MM.1S (cell line): Measurements from ENCODE around the gene SLC5A9.

Experiments used
- DNase-seq: peaks from one replicate; pipeline ENCODE4 v3.0.0-alpha.2; 2015
- H2AFZ ChIP-seq: fragments of 300-600 bp; sonication (generic); 2 replicates; pipeline ENCODE4 v1.6.0; 2016; ENCODE audit warnings: antibody characterized with exemption, low read length
- H3F3A ChIP-seq: fragments of 300-600 bp; sonication (generic); 2 replicates; pipeline ENCODE4 v1.6.1; 2016; ENCODE audit warnings: mild to moderate bottlenecking, antibody characterized with exemption, low read length, moderate library complexity, mixed read lengths; ENCODE audit not compliant: insufficient read depth
- H3K27ac ChIP-seq: fragments of 300-600 bp; sonication (generic); 2 replicates; pipeline ENCODE4 v1.5.1; 2016; ENCODE audit warnings: mild to moderate bottlenecking, low read length
- H3K27me3 ChIP-seq: fragments of 300-600 bp; sonication (generic); replicated peaks from 2 replicates; pipeline ENCODE4 v1.6.0; 2016; ENCODE audit warnings: low read length; ENCODE audit not compliant: insufficient read depth
- H3K36me3 ChIP-seq: fragments of 300-600 bp; sonication (generic); replicated peaks from 2 replicates; pipeline ENCODE4 v1.6.1; 2016; ENCODE audit warnings: mild to moderate bottlenecking, low read length, mixed read lengths; ENCODE audit not compliant: insufficient read depth
- H3K4me1 ChIP-seq: fragments of 300-600 bp; sonication (generic); 2 replicates; pipeline ENCODE4 v1.6.1; 2016; ENCODE audit warnings: low read length, mixed read lengths
- H3K4me2 ChIP-seq: fragments of 300-600 bp; sonication (generic); 2 replicates; pipeline ENCODE4 v1.6.0; 2016; ENCODE audit warnings: low read depth, low read length
- H3K4me3 ChIP-seq: fragments of 300-600 bp; sonication (generic); 2 replicates; pipeline ENCODE4 v1.5.1; 2016; ENCODE audit warnings: low read length, mixed read lengths
- H3K79me2 ChIP-seq: fragments of 300-600 bp; sonication (generic); 2 replicates; pipeline ENCODE4 v1.6.1; 2016; ENCODE audit warnings: mixed run types, low read length, mixed read lengths
- H3K9ac ChIP-seq: fragments of 300-600 bp; sonication (generic); 2 replicates; pipeline ENCODE4 v1.6.1; 2016; ENCODE audit warnings: low read length, mixed read lengths
- H3K9me2 ChIP-seq: fragments of 300-600 bp; sonication (generic); replicated peaks from 2 replicates; pipeline ENCODE4 v1.6.1; 2016; ENCODE audit warnings: mild to moderate bottlenecking, low read length, mixed read lengths; ENCODE audit not compliant: insufficient read depth
- H3K9me3 ChIP-seq: fragments of 300-600 bp; sonication (generic); replicated peaks from 2 replicates; pipeline ENCODE4 v1.6.1; 2016; ENCODE audit warnings: mild to moderate bottlenecking, low read length, mixed read lengths; ENCODE audit not compliant: insufficient read depth
- H4K20me1 ChIP-seq: fragments of 300-600 bp; sonication (generic); 2 replicates; pipeline ENCODE4 v1.6.1; 2016; ENCODE audit warnings: mild to moderate bottlenecking, low read length, moderate library complexity, mixed read lengths; ENCODE audit not compliant: insufficient read depth
- EZH2 ChIP-seq: fragments of 300-600 bp; sonication (generic); optimal IDR thresholded peaks from 2 replicates; pipeline ENCODE3; 2017; ENCODE audit warnings: low read depth, mild to moderate bottlenecking, antibody characterized with exemption, low read length, mixed read lengths
- EZH2phosphoT487 ChIP-seq: fragments of 300-600 bp; sonication (generic); IDR thresholded peaks from 2 replicates; pipeline ENCODE4 v1.6.1; 2018; ENCODE audit warnings: antibody characterized with exemption, low read length
- TF ChIP-seq, protein P1 (sequence below): fragments of 300-600 bp; sonication (generic); IDR thresholded peaks from 2 replicates; pipeline ENCODE4 v1.5.1; 2016; ENCODE audit warnings: antibody characterized with exemption, low read length, mixed read lengths

SLC5A9 gene

DNA sequence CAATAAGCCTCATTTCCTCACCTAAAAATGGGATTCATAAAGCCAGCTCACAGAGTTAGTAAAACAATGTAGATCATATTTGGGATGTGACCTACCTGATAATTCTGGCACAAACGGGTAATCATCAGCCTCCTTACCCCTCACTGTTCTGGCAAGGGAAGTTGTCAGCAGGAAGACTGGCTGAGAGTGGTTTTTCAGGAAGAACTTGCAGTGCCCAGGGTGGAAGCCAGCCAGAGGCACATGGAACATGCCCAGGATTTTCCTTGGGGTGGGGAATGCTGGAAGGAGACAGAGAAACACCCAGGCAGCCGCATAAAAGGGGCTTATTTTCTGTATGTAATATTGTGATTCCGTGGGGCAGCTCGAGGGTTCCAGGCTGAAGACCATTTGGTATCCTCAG is 7.7 kb upstream of the SLC5A9 start:
- no peaks in the 10 kb centered on the region for H4K20me1 ChIP-seq
- TF ChIP-seq EZH2phosphoT487 (no peak), EZH2 (no peak)
- TF ChIP-seq, protein P1, sequence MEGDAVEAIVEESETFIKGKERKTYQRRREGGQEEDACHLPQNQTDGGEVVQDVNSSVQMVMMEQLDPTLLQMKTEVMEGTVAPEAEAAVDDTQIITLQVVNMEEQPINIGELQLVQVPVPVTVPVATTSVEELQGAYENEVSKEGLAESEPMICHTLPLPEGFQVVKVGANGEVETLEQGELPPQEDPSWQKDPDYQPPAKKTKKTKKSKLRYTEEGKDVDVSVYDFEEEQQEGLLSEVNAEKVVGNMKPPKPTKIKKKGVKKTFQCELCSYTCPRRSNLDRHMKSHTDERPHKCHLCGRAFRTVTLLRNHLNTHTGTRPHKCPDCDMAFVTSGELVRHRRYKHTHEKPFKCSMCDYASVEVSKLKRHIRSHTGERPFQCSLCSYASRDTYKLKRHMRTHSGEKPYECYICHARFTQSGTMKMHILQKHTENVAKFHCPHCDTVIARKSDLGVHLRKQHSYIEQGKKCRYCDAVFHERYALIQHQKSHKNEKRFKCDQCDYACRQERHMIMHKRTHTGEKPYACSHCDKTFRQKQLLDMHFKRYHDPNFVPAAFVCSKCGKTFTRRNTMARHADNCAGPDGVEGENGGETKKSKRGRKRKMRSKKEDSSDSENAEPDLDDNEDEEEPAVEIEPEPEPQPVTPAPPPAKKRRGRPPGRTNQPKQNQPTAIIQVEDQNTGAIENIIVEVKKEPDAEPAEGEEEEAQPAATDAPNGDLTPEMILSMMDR: no peak
- no peaks in the 10 kb centered on the region for H3F3A ChIP-seq
- no peaks in the 10 kb centered on the region for H3K9me3 ChIP-seq
- no peaks in the 10 kb centered on the region for H3K36me3 ChIP-seq
- no peaks in the 10 kb centered on the region for H3K27me3 ChIP-seq
- DNase-seq: no peak
- H3K9ac ChIP-seq: no peak overlapping the region
- H3K9me2 ChIP-seq: no peaks in the 10 kb centered on the region
- no peaks in the 10 kb centered on the region for H3K79me2 ChIP-seq
- no peak overlapping the region for H2AFZ ChIP-seq
- H3K27ac ChIP-seq: no peak overlapping the region
- no peaks in the 10 kb centered on the region for H3K4me1 ChIP-seq
- no peak overlapping the region for H3K4me2 ChIP-seq
- H3K4me3 ChIP-seq: no peak overlapping the region

DNA sequence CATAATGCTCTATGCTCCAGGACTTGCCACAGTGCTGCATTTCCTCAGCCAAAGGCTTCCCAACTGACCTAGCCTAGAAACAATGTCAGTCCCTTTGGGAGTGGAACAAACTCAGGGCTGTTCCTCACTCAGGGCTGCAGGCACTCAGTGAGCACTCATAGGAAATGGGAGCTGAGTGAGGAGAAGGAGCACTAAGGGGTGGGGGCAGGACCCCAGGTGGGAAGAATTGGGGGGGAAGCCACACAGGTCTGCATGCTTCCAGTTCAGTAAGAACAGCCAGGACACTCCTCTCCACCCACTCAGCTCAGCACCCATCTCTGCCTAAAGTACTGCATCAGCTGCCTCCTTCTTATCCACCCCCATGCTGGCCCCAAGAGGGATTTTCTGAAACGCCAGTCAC is 7.3 kb upstream of the SLC5A9 start:
- Histone ChIP-seq H2AFZ (no peak overlapping the region), H3F3A (no peaks in the 10 kb centered on the region), H3K4me1 (no peaks in the 10 kb centered on the region), H3K27ac (no peak overlapping the region), H3K9ac (no peak overlapping the region), H3K9me2 (no peaks in the 10 kb centered on the region), H3K36me3 (no peaks in the 10 kb centered on the region), H3K4me3 (no peak overlapping the region), H3K9me3 (no peaks in the 10 kb centered on the region), H4K20me1 (no peaks in the 10 kb centered on the region), H3K4me2 (no peak overlapping the region), H3K79me2 (no peaks in the 10 kb centered on the region), H3K27me3 (no peaks in the 10 kb centered on the region)
- DNase-seq: no peak
- TF ChIP-seq EZH2 (no peak), EZH2phosphoT487 (no peak)
- TF ChIP-seq, protein P1: no peak

DNA sequence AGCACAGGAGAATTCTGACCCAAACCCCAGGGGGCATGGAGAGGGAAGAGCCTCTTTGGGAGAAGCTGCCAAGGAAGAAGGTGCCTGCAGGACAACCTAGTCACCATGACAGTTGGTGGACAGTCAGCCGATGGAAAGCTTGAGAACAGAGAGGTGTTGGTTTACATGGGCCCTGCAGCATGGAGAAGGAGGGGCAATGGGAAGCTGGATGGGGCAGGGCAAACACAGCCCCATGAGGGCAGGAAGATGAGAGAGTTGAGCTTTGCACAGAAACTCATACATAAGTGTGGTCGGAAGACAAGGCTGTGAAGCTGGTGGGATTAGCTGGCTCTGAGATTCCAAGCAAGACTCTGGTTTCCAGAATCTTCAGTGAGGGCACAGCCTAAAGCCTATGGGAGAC is 6.6 kb upstream of the SLC5A9 start:
- TF ChIP-seq, protein P1: no peak
- Histone ChIP-seq H3K4me1 (no peaks in the 10 kb centered on the region), H3K79me2 (no peaks in the 10 kb centered on the region), H3K9me3 (no peaks in the 10 kb centered on the region), H3K36me3 (no peaks in the 10 kb centered on the region), H3F3A (no peaks in the 10 kb centered on the region), H3K4me3 (no peak overlapping the region), H3K9me2 (no peaks in the 10 kb centered on the region), H4K20me1 (no peaks in the 10 kb centered on the region), H3K9ac (no peak overlapping the region), H3K27ac (no peak overlapping the region), H2AFZ (no peak overlapping the region), H3K27me3 (no peaks in the 10 kb centered on the region), H3K4me2 (no peak overlapping the region)
- no peak for DNase-seq

DNA sequence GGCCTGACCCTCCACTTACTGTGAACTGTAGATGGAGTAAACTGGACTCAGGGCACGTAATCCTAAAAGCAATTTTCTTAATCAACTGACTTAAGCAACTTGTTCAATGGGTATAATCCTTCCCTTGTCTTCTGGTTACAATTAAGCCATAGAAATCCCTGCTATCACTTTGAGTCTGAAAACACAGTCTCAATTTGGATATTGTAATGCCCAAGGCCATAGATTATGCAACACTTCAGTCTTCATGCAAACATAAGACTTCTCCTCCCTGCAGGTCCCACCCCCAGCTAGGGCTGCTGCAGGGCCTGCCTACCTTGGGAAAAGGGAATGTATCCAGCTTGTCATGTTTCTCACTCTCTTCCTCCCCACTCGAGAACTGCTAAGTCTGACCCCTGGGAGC is 6.2 kb upstream of the SLC5A9 start:
- Histone ChIP-seq H3F3A (no peaks in the 10 kb centered on the region), H2AFZ (no peak overlapping the region), H4K20me1 (no peaks in the 10 kb centered on the region), H3K9ac (no peak overlapping the region), H3K4me1 (no peaks in the 10 kb centered on the region), H3K4me3 (no peak overlapping the region), H3K27me3 (no peaks in the 10 kb centered on the region), H3K27ac (no peak overlapping the region), H3K79me2 (no peaks in the 10 kb centered on the region), H3K36me3 (no peaks in the 10 kb centered on the region), H3K4me2 (no peak overlapping the region), H3K9me3 (no peaks in the 10 kb centered on the region), H3K9me2 (no peaks in the 10 kb centered on the region)
- no peak for DNase-seq
- TF ChIP-seq, protein P1: no peak
- TF ChIP-seq EZH2 (no peak), EZH2phosphoT487 (no peak)
